ENCODE results near the gene AOC2. TPM values are rescaled to one million over a fixed set of nuclear protein-coding genes. Genes with fewer than 3 reads are reported as not detected.

Gene AOC2
- total and polyA plus RNA-seq, 2 experiments from 2014 or later, result 1.1 to 1.3 TPM

GRCh38 chr17:42806249-42806648 lies 38.1 kb upstream of the AOC2 start:
- Histone ChIP-seq H3K79me2 (no peaks in the 10 kb centered on the region), H3K9me3 (ENCODE audit: low read depth) (no peaks in the 10 kb centered on the region), H3K27me3 (no peaks in the 10 kb centered on the region), H3K27ac (peak overlapping the region; percentile 85), H4K20me1 (ENCODE audit: insufficient read depth, poor library complexity, severe bottlenecking) (no peaks in the 10 kb centered on the region), H3K4me3 (no peak overlapping the region), H3K4me2 (no peak overlapping the region), H3K4me1 (ENCODE audit: insufficient read depth) (peaks cover 40% of the 10 kb centered on the region), H3K9me2 (replicated peaks; ENCODE audit: insufficient read depth) (no peaks in the 10 kb centered on the region), H2AFZ (no peak overlapping the region), H3K36me3 (replicated peaks; ENCODE audit: insufficient read depth, low read depth) (no peaks in the 10 kb centered on the region)
- TF ChIP-seq CTCF (IDR thresholded peaks at IDR 0.05; ENCODE audit: poor library complexity) (no peak), EZH2phosphoT487 (IDR thresholded peaks at IDR 0.05; ENCODE audit: low read depth, severe bottlenecking, unreplicated experiment) (peak; percentile 58)
- DNase-seq (ENCODE audit: low spot score), result peak; percentile 56
- WGBS (ENCODE audit: low lambda C conversion rate, missing lambda C conversion rate), result 93% methylated on average over 1 of the region's 1 CpG

- Histone ChIP-seq H2AFZ (no peak overlapping the region), H3K27me3 (no peaks in the 10 kb centered on the region), H3K4me3 (no peak overlapping the region), H3K27ac (no peak overlapping the region), H3K79me2 (no peaks in the 10 kb centered on the region), H4K20me1 (ENCODE audit: insufficient read depth, poor library complexity, severe bottlenecking) (no peaks in the 10 kb centered on the region), H3K36me3 (replicated peaks; ENCODE audit: insufficient read depth, low read depth) (no peaks in the 10 kb centered on the region), H3K4me2 (no peak overlapping the region), H3K4me1 (ENCODE audit: insufficient read depth) (peaks cover 21% of the 10 kb centered on the region), H3K9me2 (replicated peaks; ENCODE audit: insufficient read depth) (no peaks in the 10 kb centered on the region), H3K9me3 (ENCODE audit: low read depth) (no peaks in the 10 kb centered on the region)
- no peak for TF ChIP-seq EZH2phosphoT487 (IDR thresholded peaks at IDR 0.05; ENCODE audit: low read depth, severe bottlenecking, unreplicated experiment)
- TF ChIP-seq EZH2 (IDR thresholded peaks at IDR 0.05; ENCODE audit: borderline replicate concordance), result no peak
- TF ChIP-seq CTCF (IDR thresholded peaks at IDR 0.05; ENCODE audit: poor library complexity), result no peak
- DNase-seq (ENCODE audit: low spot score), result no peak
- 67% methylated on average over 3 of the region's 3 CpGs for WGBS (ENCODE audit: low lambda C conversion rate, missing lambda C conversion rate)
Observed at GRCh38 chr17:42809250-42809649, 35.1 kb upstream of the AOC2 start.

GRCh38 chr17:42814633-42815399 lies 29.6 kb upstream of the AOC2 start:
- DNase-seq (ENCODE audit: low spot score), result no peak
- H4K20me1 ChIP-seq (ENCODE audit: insufficient read depth, poor library complexity, severe bottlenecking), result no peaks in the 10 kb centered on the region
- no peak overlapping the region for H2AFZ ChIP-seq
- no peak overlapping the region for H3K4me3 ChIP-seq
- H3K9me3 ChIP-seq (ENCODE audit: low read depth), result no peaks in the 10 kb centered on the region
- TF ChIP-seq CTCF (IDR thresholded peaks at IDR 0.05; ENCODE audit: poor library complexity), result no peak
- H3K4me1 ChIP-seq (ENCODE audit: insufficient read depth), result no peaks in the 10 kb centered on the region
- H3K27me3 ChIP-seq, result no peaks in the 10 kb centered on the region
- 93% methylated on average over 8 of the region's 8 CpGs for WGBS (ENCODE audit: low lambda C conversion rate, missing lambda C conversion rate)
- H3K9me2 ChIP-seq (replicated peaks; ENCODE audit: insufficient read depth), result no peaks in the 10 kb centered on the region
- peaks cover 2% of the 10 kb centered on the region for H3K79me2 ChIP-seq
- H3K36me3 ChIP-seq (replicated peaks; ENCODE audit: insufficient read depth, low read depth), result peaks cover 6% of the 10 kb centered on the region
- H3K4me2 ChIP-seq, result no peak overlapping the region
- H3K27ac ChIP-seq, result no peak overlapping the region

All from hepatocyte (in vitro differentiated cells).